ENCODE data around the gene FLCN. TPM values are rescaled to one million over a fixed set of nuclear protein-coding genes. Genes with fewer than 3 reads are reported as not detected.

Gene FLCN
- total and polyA plus RNA-seq, 8 donors: 14.1 to 42.1 (median 18.0) TPM

GRCh38 chr17:17275971-17276370 lies 39.0 kb upstream of the FLCN start:
- peaks cover 2 to 30% (median 5%) of the 10 kb centered on the region in 3 donors for H3K36me3 ChIP-seq
- no peak for TF ChIP-seq CTCF (IDR thresholded peaks at IDR 0.05)
- WGBS, 2 donors: 77 to 78% methylated on average over 6 of the region's 6 CpGs
- no peaks in the 10 kb centered on the region for H3K9me3 ChIP-seq
- no peak overlapping the region for H3K27ac ChIP-seq
- peaks cover 0 to 20% (median 9%) of the 10 kb centered on the region in 3 donors for H3K4me1 ChIP-seq
- no peaks in the 10 kb centered on the region for H3K27me3 ChIP-seq
- no peak overlapping the region for H3K4me3 ChIP-seq
- ATAC-seq (no peak), FAIRE-seq (no peak), DNase-seq (no peak)
- intact Hi-C loops (cut with DNase I): no loop called here

- peaks cover 2 to 81% (median 29%) of the 10 kb centered on the region in 3 donors for H3K36me3 ChIP-seq
- no peaks in the 10 kb centered on the region for H3K27me3 ChIP-seq
- no peaks in the 10 kb centered on the region for H3K4me1 ChIP-seq
- 85 to 97% methylated on average over 9 of the region's 9 CpGs for WGBS, 2 donors
- DNase-seq (no peak), FAIRE-seq (no peak), ATAC-seq (no peak)
- no peaks in the 10 kb centered on the region for H3K9me3 ChIP-seq
- TF ChIP-seq CTCF (IDR thresholded peaks at IDR 0.05): no peak
- intact Hi-C loops (cut with DNase I): no loop called here
- no peak overlapping the region for H3K4me3 ChIP-seq
- H3K27ac ChIP-seq: no peak overlapping the region
These were observed 33.2 kb upstream of the FLCN start for GRCh38 chr17:17269926-17270773.

- no peaks in the 10 kb centered on the region for H3K9me3 ChIP-seq
- H3K27me3 ChIP-seq: no peaks in the 10 kb centered on the region
- DNase-seq (no peak), ATAC-seq (no peak), FAIRE-seq (no peak)
- H3K36me3 ChIP-seq: peaks cover 0 to 69% (median 39%) of the 10 kb centered on the region in 3 donors
- TF ChIP-seq CTCF (IDR thresholded peaks at IDR 0.05): no peak
- no peak overlapping the region for H3K4me3 ChIP-seq
- no peak overlapping the region for H3K27ac ChIP-seq
- no peaks in the 10 kb centered on the region for H3K4me1 ChIP-seq
- 86 to 92% methylated on average over 2 of the region's 2 CpGs for WGBS, 2 donors
- intact Hi-C loops (cut with DNase I): no loop called here
These were observed 27.5 kb upstream of the FLCN start for GRCh38 chr17:17264430-17264829.

GRCh38 chr17:17258998-17259397 lies 22.0 kb upstream of the FLCN start:
- peaks cover 0 to 52% (median 23%) of the 10 kb centered on the region in 3 donors for H3K36me3 ChIP-seq
- H3K27me3 ChIP-seq: no peaks in the 10 kb centered on the region
- H3K4me1 ChIP-seq: no peaks in the 10 kb centered on the region
- no peak overlapping the region for H3K27ac ChIP-seq
- FAIRE-seq (no peak), DNase-seq (no peak), ATAC-seq (no peak)
- no peak overlapping the region for H3K4me3 ChIP-seq
- TF ChIP-seq CTCF (IDR thresholded peaks at IDR 0.05): no peak
- H3K9me3 ChIP-seq: no peaks in the 10 kb centered on the region
- WGBS, 2 donors: 96 to 97% methylated on average over 4 of the region's 4 CpGs
- intact Hi-C loops (cut with DNase I): no loop called here

GRCh38 chr17:17258011-17258410 lies 21.0 kb upstream of the FLCN start:
- WGBS, 2 donors: 92 to 94% methylated on average over 7 of the region's 7 CpGs
- Histone ChIP-seq H3K4me1 (no peaks in the 10 kb centered on the region), H3K9me3 (no peaks in the 10 kb centered on the region), H3K4me3 (no peak overlapping the region), H3K27ac (no peak overlapping the region), H3K27me3 (no peaks in the 10 kb centered on the region), H3K36me3 (peaks cover 0 to 57% (median 23%) of the 10 kb centered on the region in 3 donors)
- FAIRE-seq: no peak
- intact Hi-C loops (cut with DNase I): no loop called here
- DNase-seq: no peak
- no peak for TF ChIP-seq CTCF (IDR thresholded peaks at IDR 0.05)
- no peak for ATAC-seq
